GM18873 (cell line): ENCODE data around the gene FOXF2.

Experiments used
- ATAC-seq: cut with Tn5 transposase; IDR thresholded peaks from one replicate; pipeline ENCODE4 v1.9.1; 2021; ENCODE audit warnings: mild to moderate bottlenecking, moderate library complexity, moderate number of reproducible peaks; ENCODE audit not compliant: unreplicated experiment, low FRiP score

FOXF2 gene

GRCh38 chr6:1438471-1438881 lies 49.1 kb downstream of the FOXF2 start:
- no peak for ATAC-seq

GRCh38 chr6:1439349-1439748 lies 50.0 kb downstream of the FOXF2 start:
- ATAC-seq, result no peak

GRCh38 chr6:1442929-1443328 lies 53.6 kb downstream of the FOXF2 start:
- no peak for ATAC-seq
